HG02678 (cell line): ENCODE data around the gene SOCS2.
"Not testable (repeated sequence)": the region's sequence is repeated elsewhere in the genome, so short reads cannot be mapped to it uniquely, and the experiment has no call there.

ENCODE experiments used
- ATAC-seq: cut with Tn5 transposase; IDR thresholded peaks from one replicate; pipeline ENCODE4 v1.9.1; 2021; ENCODE audit warnings: mild to moderate bottlenecking, moderate library complexity; ENCODE audit not compliant: unreplicated experiment

SOCS2 gene

DNA sequence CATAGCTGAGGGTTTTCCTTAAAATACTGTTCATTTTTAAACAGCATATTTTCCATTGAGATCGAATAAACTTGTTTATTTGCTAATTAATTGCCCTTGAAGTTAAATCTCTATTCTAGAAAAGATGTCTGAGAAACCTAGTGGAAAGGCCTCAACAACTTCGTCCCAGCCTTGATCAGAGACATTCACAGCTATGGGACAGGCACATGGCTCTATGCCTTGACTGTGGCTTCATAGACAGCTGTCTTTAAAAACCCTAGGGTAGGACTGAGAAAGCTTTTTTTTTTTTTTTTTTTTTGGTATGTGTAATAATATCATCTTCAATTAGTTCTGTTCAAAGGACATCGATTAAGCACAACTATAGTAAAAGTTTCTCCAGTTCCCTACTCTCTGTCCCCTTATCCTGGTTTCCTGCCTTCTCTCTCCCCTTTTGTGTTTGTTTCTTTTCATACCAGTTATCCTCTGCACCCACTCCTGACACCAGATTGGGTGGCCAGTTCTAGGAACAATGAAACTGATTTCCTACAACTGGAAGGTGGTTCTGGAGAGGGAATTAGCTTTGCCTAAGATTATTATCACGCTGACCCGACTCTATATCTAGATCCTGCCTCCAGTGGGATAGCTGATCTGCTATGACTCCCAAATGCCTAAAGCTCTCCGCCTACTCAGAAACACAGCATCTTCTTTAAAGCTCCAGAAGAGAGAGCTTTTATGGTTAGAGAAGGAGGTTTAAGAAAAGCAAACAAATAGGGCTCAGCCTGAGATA lies 20.3 kb downstream of the SOCS2 start:
- ATAC-seq = no peak

DNA sequence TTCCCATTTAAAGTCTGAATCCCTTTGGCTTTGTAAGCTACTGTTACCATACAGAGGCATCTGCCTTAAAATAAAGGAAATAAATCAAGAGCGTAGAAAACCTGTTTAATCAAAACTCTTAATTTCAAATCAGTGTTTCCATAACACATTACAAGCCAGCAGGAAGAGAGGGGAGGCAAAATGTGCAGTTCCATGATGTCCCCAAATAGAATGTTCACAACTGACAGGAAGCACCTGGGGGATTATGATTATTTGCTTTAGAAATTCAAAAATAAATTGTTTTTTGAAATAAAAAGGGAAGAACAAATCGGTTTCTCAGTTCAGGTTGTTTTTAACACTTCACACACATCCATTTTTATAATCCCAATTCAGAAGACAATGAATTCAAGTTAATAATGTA lies 21.4 kb downstream of the SOCS2 start:
- no peak for ATAC-seq

DNA sequence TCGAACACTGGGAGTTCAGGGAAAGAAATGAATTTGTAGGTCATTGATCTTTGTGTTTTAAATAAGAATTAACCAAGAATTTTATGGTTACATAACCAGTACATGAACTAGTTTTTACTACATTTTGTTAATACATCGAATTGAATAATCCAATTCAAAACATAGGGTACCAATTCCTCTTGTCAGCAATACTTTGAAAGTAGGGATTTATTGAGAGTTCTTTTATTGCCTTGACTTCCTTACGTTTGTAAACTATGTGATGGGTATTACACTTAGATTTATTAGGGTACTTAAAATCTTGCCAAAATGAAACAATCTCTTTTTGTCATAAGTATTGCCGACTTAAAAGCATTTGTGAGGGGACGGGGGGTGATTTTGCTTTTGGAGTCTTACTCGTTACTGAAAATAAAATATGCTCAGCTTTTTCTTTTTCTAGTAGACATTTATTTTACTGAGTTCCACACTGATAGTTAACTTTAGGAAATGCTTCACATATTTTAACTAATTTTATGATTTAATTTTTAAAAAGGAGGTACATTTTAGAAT lies 22.4 kb downstream of the SOCS2 start:
- ATAC-seq = no peak

DNA sequence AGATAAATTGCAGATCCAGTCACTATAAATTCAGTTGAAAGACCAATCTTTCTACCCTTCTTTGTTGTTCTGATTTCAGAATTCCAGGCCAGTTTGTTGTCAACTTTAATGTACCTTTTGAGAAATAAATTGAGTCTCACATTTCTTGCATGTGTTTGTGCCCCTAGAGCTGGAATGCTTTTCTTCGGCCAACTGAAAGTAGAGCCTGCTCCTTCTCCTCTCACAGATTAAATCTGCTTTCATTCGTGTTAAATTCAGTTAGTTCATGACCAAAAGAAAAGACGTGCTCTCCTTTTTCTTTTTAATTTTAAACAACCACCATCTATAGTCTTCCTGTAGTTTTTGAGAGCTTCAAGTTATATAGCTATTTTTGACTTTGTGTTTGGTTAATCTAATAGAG lies 22.9 kb downstream of the SOCS2 start:
- ATAC-seq = no peak

DNA sequence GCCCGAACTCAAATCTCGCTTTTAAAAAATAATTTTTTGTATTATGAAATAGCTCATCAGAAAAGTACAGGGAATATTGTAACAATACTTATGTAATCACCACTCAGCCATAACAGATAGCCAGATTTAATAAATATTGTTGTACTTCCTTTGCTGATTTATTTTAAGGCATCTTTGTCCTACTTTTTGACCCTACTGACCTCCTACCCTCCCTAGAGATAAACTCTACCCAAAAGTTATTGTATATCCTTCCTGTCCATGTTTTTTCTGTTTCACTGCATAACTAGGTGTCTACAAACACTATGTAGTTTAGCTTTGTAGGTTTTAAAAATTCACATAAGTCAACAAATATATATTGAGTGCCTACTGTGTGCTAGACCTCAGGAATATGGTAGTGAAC lies 25.1 kb downstream of the SOCS2 start:
- no peak for ATAC-seq

DNA sequence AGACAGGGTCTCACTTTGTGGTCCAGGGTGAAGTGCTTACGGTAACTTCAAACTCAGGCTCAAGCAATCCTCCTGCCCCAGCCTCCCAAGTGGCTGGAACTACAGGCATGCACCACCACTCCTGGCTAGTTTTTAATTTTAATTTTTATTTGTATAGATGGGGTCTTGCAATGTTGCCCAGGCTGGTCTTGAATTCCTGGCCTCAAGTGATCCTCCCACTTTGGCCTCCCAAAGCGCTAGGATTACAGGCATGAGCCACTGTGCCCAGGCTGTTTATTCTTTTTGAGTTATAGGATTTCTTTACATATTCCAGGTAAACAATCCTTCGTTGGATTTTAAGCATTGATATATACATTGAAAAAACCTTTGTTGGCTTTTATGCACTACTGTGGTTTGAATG lies 26.7 kb downstream of the SOCS2 start:
- ATAC-seq = no peak

DNA sequence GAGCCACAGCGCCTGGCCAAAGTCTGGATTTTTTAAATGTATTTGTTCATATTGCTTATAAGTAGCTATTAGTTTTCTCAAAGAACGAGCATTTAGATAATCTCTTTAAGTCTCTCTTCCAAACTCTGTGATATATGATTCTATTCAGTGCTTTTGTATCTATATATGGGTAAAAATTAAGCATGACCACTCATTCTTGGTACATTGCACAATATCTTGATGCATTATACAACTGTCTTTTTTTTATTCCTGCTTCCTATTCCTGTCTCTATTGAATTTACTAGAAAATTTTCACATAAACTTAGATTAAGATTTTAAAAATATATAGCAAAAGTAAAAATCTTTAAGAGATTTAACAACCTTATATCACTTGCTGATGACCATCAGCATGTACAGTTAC lies 29.1 kb downstream of the SOCS2 start:
- ATAC-seq = no peak

DNA sequence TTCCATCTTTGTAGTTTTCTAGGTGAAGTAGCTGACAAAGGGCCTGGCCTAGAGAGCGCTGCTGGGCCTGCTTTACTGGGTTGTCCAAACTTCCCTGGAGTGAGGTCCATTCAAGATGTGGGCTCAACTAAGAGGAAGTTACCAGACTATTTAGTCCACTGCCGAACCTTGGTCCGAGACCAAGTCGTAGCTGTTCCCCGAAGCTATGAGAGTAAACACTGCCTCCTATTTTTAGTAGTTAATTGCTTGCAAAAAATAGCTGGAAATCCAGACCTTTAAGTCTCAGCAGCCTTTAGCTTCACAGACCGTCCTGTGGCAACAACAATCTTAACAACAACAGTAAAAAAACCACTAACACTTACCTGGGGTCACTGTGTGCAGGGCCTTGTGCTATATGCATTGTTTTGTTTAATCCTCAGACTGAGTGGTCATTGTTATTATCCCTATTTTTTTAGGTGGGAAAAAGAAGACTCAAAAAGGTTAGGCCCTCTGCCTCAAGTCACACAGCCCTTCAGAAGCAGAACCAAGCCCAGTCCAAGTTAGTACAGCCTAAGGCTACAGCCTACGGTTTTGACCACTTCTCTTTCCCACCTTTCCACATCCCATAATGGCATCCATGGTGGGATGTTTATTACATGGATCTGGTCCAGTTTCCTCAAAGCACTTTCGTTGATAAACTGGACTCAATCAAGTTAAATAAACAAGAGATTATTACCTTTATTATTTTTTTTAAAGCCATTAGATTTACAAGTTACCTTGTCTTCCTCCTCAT lies 30.6 kb downstream of the SOCS2 start:
- no peak for ATAC-seq

DNA sequence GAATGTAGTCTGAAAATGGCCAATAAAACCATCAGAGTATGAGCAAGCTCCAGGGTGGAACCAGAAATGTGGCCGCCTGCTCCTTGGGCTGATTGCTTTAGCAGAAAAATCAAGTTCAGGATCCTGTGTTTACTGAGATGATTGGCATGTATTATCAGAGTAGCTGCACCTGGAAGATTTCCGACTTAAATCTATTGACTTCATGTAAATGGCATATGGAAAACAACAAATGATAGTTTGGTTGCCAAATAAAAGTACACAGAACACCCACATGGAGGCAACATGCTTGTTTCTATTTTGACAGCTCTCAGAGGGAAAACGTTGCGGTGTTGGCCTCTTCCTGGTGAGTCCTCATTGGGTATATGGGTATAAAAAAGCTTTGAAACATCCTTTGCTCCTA lies 31.3 kb downstream of the SOCS2 start:
- ATAC-seq = no peak

DNA sequence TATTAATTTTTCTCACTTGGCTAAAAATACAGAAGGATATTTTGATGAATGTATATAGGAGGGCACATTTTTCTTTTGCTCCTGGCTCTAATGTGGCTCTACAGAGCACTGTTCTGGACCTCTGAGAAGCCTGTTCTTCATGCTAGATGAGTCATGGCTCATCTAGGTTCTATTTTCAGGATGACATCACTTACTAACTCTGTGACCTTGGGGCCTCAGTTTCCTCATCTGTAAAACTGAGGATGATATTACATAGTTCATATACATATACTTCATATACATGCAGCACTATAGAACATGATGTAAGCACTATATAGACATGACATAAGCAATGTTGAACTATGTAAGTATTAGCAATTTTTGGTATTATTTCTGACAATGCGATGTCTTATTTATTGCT lies 35.8 kb downstream of the SOCS2 start:
- no peak for ATAC-seq

DNA sequence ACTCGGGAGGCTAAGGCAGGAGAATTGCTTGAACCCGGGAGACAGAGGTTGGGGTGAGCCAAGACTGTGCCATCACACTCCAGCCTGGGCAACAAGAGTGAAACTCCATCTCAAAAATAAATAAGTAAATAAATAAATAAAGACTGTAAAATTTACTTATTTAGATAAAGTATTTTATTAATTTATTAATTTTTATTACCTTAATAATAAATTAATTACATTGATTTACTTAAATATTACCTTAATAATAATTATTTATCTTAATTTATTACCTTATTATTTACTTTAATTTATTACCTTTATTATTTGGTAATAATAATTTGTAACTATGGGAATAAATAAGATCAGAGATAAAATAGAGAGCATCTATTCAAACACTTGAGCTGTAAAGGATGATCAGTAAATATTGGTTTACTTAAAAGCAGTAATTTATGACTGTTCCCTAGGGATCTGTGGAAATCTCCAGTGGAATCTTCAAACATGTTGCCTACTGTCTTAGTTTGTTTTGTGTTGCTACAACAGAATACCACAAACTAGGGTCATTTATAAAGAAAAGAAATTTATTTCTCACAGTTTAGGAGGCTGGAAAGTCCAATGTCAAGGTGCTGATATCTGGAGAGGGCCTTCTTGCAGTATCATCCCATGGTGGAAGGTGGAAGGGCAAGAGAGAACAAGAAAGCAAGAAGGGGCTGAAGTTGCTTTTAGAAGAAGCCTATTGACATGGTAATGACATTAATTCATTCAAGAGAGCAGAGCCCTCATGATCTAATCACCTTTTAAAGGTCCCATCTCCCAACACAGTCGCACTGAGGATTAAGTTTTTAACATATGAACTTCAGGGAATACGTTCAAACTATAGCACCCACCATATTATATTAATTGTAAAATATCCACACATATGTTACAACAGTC lies 37.1 kb downstream of the SOCS2 start:
- ATAC-seq = no peak

DNA sequence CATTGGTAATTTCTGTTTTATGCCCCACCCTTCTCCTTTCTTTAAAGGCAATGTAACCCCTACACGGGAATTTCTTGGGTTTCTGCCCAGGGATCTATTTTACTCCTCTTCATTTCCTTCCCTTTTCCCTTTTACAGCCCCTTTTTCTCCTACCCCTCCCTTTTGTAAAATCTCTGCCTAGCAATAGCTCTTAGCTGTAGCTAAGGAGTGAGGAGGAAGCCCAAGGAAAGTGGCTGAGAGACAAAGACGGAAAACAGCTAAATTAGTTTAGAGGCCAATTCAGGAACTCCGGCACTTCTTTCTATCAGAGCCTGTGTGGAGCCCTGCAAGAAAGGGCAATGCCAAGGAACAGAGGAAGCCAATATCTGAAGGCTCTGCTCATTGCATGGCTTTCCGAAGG lies 40.3 kb downstream of the SOCS2 start:
- no peak for ATAC-seq

DNA sequence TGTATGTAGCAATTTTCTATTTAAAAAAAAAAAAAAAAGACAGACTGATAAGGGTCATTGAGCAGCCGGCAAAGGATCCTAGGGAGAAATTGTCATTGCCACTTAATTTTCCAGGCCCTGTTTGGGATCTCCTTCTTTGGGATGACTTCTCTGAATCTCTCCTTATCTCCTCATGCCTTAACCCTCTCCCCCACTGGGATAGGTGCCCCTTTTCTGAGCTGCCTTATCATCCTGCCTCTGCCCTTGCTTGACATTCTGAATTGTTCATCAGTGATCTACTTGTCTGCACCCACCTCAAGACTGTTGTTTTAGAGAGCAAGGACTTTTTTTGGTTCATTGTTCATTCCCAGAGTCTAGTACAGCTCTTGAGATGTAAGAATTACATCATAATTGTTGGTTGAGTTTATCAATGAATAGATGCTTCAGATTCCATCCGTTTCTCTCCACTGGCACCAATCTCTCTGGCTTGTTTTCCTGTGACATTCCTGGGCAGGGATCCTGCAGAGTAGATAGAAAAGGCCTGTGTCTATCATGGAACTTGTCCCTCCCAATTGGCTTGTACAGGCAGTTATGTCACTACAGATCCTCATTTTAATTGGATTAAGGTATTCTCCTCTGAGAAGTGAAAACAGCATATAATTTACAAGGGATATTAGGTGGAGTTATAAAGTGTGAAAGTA lies 42.6 kb downstream of the SOCS2 start:
- no peak for ATAC-seq

DNA sequence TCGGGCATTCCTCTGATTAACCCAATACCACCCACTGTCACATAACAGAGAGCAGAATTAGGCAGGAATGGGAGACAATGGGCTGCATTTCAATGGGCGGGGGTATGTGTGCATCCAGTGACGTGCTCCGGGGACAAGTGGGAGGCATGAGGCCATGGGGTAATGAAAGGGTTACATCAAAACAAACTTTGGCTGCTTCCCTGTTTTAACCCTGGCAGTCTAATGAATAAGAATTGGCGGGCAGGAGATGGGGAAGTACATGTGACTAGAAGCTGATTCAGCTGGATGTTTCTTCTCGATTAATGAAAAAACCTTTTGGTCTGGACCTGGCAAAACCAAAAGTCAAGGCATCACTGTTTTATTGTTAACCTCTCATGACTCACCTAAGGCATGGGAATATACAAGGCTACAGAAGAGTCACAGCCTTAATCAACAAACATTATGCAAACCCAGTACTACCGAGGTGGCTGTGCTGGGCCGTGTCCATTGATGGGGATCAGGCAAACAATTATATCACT lies 44.2 kb downstream of the SOCS2 start:
- ATAC-seq = no peak

DNA sequence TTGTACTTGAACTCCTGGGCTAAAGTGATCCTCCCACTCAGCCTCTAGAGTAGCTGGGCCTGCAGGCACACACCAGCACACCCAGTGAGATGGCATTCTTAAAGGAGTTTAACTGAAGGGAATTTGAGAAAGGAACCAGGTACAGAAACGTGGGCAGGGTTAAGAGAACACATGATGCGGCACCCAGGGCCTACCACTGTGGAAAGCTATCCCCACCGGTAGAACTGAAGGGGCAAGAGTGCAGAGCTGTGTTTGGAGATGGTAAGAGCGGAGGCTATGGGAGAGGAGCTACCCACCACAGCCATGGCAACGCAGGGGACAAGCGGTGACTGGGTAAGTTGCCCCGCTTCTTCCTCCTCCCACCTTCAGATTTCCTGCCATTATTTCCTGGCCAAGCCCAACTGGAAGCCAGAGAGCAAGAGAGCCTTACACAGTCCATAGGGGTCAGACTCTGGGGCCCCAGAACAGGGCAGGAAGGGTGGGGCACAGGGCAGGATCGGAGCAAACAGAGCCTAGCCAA lies 46.5 kb downstream of the SOCS2 start:
- ATAC-seq = no peak

DNA sequence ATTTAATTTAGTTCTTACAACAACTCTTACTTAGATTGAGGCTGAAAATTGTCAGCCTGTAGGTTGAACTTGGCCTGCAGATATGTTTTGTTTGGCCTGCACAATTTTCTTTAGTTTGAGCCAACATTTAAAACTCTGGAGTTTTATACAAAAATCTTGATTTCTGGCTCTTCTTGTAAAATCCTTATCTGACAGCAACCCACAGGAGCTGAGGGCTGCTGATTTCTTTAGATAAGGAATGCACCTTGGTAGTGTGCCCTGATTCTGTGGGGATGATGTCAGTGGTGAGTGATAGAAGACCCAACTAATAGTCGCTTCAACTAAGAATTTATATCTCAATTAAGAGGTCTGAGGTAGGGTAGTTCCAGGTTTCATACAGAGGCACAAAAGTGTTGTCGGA lies 49.5 kb downstream of the SOCS2 start:
- no peak for ATAC-seq

DNA sequence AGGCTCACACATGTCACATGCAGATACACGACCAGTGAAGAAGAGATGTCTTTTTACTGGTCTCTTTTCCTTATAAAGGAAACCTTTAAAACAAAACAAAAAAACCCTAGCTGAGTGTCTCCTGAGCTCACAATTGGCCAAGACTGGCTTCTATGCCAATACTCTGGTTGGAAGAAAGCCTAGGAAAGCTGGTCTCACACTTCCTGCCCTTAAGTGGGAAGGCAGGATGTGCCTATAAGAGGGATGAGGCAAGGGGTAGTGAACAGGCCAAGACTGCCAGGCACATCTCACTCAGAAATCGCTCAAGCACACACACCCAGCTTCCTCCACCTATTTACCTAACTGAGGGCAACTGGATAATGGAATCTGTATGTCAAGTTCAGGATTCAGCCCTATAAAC lies 50.0 kb downstream of the SOCS2 start:
- ATAC-seq = no peak

DNA sequence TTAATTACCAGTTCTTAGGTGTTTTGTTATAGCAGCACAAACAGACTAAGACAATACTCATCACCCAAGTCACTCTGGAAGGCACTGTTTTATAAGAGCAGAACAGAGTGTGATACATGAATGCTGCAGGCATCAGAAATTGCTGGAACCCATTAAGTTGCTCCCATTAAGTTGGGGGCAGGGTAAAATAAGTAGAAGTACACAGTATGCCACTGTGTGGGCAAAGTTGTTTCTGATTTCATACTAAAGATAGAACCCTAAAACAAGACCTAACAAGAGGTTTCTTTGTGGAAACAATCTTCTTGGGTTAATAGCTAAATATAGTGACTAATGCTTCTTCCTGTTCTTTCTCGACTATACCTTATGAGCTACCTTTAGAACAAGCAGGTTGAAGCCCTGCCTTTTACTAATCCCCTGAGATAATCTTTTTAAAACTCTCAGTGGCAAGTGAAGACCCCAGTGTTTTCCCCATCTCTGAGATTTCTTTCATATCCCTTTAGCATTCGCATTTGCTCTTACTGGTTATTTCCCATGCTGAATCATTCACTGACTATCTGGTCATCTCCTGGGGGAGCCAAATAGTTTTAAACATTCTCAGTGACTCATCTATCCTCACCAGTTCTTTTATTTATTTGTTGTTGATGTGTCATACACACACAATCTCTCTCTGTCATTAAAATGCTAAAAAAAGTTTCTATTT lies 52.3 kb downstream of the SOCS2 start:
- peak; percentile 72 for ATAC-seq

DNA sequence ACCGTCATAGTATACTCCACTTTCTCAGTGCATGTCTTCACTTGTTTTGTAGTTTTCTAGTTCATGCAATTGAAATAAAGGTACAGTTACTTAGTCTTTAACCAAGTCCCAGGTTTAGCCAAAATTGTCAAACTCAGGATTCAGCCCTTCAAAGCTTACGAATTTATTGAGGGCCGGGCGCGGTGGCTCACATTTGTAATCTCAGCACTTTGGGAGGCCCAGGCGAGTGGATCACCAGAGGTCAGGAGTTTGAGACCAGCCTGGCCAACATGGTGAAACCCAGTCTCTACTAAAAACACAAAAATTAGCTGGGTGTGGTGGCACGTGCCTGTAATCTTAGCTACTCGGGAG lies 52.8 kb downstream of the SOCS2 start:
- not testable (repeated sequence) for ATAC-seq

DNA sequence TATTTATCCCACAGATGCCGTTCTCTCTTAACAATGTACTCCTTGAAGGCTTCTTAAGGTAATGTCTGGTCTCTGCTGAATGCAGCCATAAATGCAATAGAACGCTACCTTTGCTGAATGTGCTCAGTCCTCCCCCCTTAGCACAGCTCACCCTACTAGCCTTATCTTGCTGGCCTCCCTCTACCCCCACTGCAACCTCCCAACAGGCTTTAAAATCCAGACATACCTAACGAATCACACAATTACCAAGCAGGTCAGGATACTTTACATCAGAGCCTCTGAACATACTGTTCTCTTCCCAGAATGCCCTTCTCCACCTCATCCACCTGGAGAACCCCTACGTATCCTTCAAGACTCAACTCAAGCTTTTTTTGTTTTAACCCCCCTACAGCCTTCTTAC lies 53.7 kb downstream of the SOCS2 start:
- no peak for ATAC-seq
